ENCODE data around the gene KRT3.

Gene KRT3

GRCh38 chr12:52784909-52785308 is 11.0 kb downstream of the KRT3 start:
- H3K4me3 ChIP-seq (ENCODE audit: low read depth, low read length): no peak overlapping the region

- no peak overlapping the region for H3K4me3 ChIP-seq (ENCODE audit: low read depth, low read length)
These were observed 12.2 kb downstream of the KRT3 start for GRCh38 chr12:52783563-52784316.

- no peak overlapping the region for H3K4me3 ChIP-seq (ENCODE audit: low read depth, low read length)
These were observed 13.4 kb downstream of the KRT3 start for GRCh38 chr12:52782502-52782901.

- H3K4me3 ChIP-seq (ENCODE audit: low read depth, low read length): no peak overlapping the region
These were observed 14.4 kb downstream of the KRT3 start for GRCh38 chr12:52781399-52782082.

GRCh38 chr12:52779914-52780313 is 16.0 kb downstream of the KRT3 start:
- H3K4me3 ChIP-seq (ENCODE audit: low read depth, low read length): no peak overlapping the region

GRCh38 chr12:52778833-52779232 is 17.1 kb downstream of the KRT3 start:
- H3K4me3 ChIP-seq (ENCODE audit: low read depth, low read length): no peak overlapping the region

- no peak overlapping the region for H3K4me3 ChIP-seq (ENCODE audit: low read depth, low read length)
These were observed 18.4 kb downstream of the KRT3 start for GRCh38 chr12:52777566-52777965.

- no peak within 1 kb of the TSS for H3K4me3 ChIP-seq (ENCODE audit: low read depth, low read length)
These were observed 19.0 kb downstream of the KRT3 start, which contains the start of gene KRT76 for GRCh38 chr12:52776913-52777395. Gene KRT76, minus strand, starts transcription at chr12:52777345. Its CDS starts 54 bp downstream, at chr12:52777291.

- no peak overlapping the region for H3K4me3 ChIP-seq (ENCODE audit: low read depth, low read length)
These were observed 19.5 kb downstream of the KRT3 start for GRCh38 chr12:52776435-52776834.

- H3K4me3 ChIP-seq (ENCODE audit: low read depth, low read length): no peak overlapping the region
These were observed 21.2 kb downstream of the KRT3 start for GRCh38 chr12:52774629-52775250.

- no peak overlapping the region for H3K4me3 ChIP-seq (ENCODE audit: low read depth, low read length)
These were observed 23.1 kb downstream of the KRT3 start for GRCh38 chr12:52772772-52773171.

- H3K4me3 ChIP-seq (ENCODE audit: low read depth, low read length): no peak overlapping the region
These were observed 23.7 kb downstream of the KRT3 start for GRCh38 chr12:52772188-52772587.

GRCh38 chr12:52771505-52771904 is 24.4 kb downstream of the KRT3 start:
- H3K4me3 ChIP-seq (ENCODE audit: low read depth, low read length): no peak overlapping the region

GRCh38 chr12:52771088-52771487 is 24.8 kb downstream of the KRT3 start:
- no peak overlapping the region for H3K4me3 ChIP-seq (ENCODE audit: low read depth, low read length)

GRCh38 chr12:52769946-52770345 is 26.0 kb downstream of the KRT3 start:
- no peak overlapping the region for H3K4me3 ChIP-seq (ENCODE audit: low read depth, low read length)

- no peak overlapping the region for H3K4me3 ChIP-seq (ENCODE audit: low read depth, low read length)
These were observed 26.6 kb downstream of the KRT3 start for GRCh38 chr12:52769354-52769753.

GRCh38 chr12:52768479-52769200 is 27.3 kb downstream of the KRT3 start:
- H3K4me3 ChIP-seq (ENCODE audit: low read depth, low read length): no peak overlapping the region

GRCh38 chr12:52767427-52767826 is 28.5 kb downstream of the KRT3 start:
- H3K4me3 ChIP-seq (ENCODE audit: low read depth, low read length): no peak overlapping the region

GRCh38 chr12:52767020-52767379 is 28.9 kb downstream of the KRT3 start:
- no peak overlapping the region for H3K4me3 ChIP-seq (ENCODE audit: low read depth, low read length)

GRCh38 chr12:52766351-52767019 is 29.4 kb downstream of the KRT3 start:
- H3K4me3 ChIP-seq (ENCODE audit: low read depth, low read length): no peak overlapping the region

- no peak overlapping the region for H3K4me3 ChIP-seq (ENCODE audit: low read depth, low read length)
These were observed 30.2 kb downstream of the KRT3 start for GRCh38 chr12:52765702-52766101.

Measured in iPS-11a (cell line).